NB4 (cell line): ENCODE data around the gene KLK8.

ENCODE experiments used
- CTCF ChIP-seq: IDR thresholded peaks from one replicate; pipeline ENCODE4 v1.5.1; 2012; ENCODE audit warnings: low read depth, low read length
- MAX ChIP-seq: IDR thresholded peaks from 2 replicates; pipeline ENCODE4 v1.6.1; 2011; ENCODE audit warnings: low read depth, low read length
- MYC ChIP-seq: IDR thresholded peaks from 2 replicates; pipeline ENCODE4 v1.6.1; 2011; ENCODE audit warnings: low read depth, low read length
- POLR2A ChIP-seq: IDR thresholded peaks from 2 replicates; pipeline ENCODE4 v1.6.1; 2011; ENCODE audit warnings: mild to moderate bottlenecking; ENCODE audit not compliant: insufficient read length; ENCODE audit errors: extremely low read depth

GRCh38 chr19:50998061-50998460 lies 3.3 kb downstream of the KLK8 start:
- no peak for TF ChIP-seq POLR2A
- TF ChIP-seq CTCF: no peak
- TF ChIP-seq MAX: no peak
- no peak for TF ChIP-seq MYC
